ENCODE measurements around the gene SIX4. TPM values are rescaled to one million over a fixed set of nuclear protein-coding genes. Genes with fewer than 3 reads are reported as not detected.

Gene SIX4
- total RNA-seq, 1 donor from 2014 or later: 14.0 TPM

GRCh38 chr14:60661721-60662120 is 62.4 kb downstream of the SIX4 start:
- Histone ChIP-seq H3K36me3 (ENCODE audit: insufficient read depth, low read length) (no peaks in the 10 kb centered on the region), H3K4me3 (ENCODE audit: insufficient read depth, low read depth, low read length) (no peak overlapping the region), H3K9me3 (ENCODE audit: insufficient read depth, low read depth, low read length) (no peaks in the 10 kb centered on the region), H2AFZ (ENCODE audit: low read depth, low read length) (no peak overlapping the region), H3K27me3 (ENCODE audit: insufficient read depth, low read length) (no peaks in the 10 kb centered on the region), H3K9ac (ENCODE audit: low read length) (no peak overlapping the region), H3K4me1 (ENCODE audit: insufficient read depth, low read length) (peaks cover 9% of the 10 kb centered on the region), H3K79me2 (ENCODE audit: insufficient read depth, low read length) (no peaks in the 10 kb centered on the region), H3K4me2 (ENCODE audit: low read length) (no peak overlapping the region), H4K20me1 (ENCODE audit: insufficient read depth, low read length) (no peaks in the 10 kb centered on the region), H3K27ac (ENCODE audit: low read depth, low read length) (no peak overlapping the region)
- Mint-ChIP-seq H3K36me3 (ENCODE audit: low read depth, unreplicated experiment) (no peaks in the 10 kb centered on the region), H3K4me3 (ENCODE audit: unreplicated experiment) (no peak overlapping the region), H3K27ac (ENCODE audit: unreplicated experiment) (no peak overlapping the region), H3K27me3 (ENCODE audit: low read depth, unreplicated experiment) (peaks cover 19% of the 10 kb centered on the region), H3K4me1 (ENCODE audit: low read depth, unreplicated experiment) (peaks cover 5% of the 10 kb centered on the region), H3K9me3 (ENCODE audit: unreplicated experiment) (no peaks in the 10 kb centered on the region)
- TF ChIP-seq EZH2 (IDR thresholded peaks at IDR 0.05; ENCODE audit: insufficient read depth, low read length) (no peak), CTCF (IDR thresholded peaks at IDR 0.05; ENCODE audit: insufficient read depth, low read depth, low read length) (no peak)
- no peak for FAIRE-seq
- DNase-seq (ENCODE audit: low read depth): no peak

Other genes starting within 250 kb of the SIX4 start
- gene C14orf39, start 238.3 kb downstream of the SIX4 start, total RNA-seq: 1.6 and 2.1 TPM in 2 replicates
- gene SIX6, start 215.2 kb downstream of the SIX4 start, total RNA-seq: not detected in 2 replicates
- 0.07 and 0.20 TPM in 2 replicates for gene SIX1, start 74.9 kb downstream of the SIX4 start, total RNA-seq
- gene MNAT1, start 10.4 kb upstream of the SIX4 start, total RNA-seq: 36.0 and 46.9 TPM in 2 replicates